Putamen (tissue), 1 donor: ENCODE data around the gene PLRG1.

Source experiments
- DNase-seq: peaks from one replicate; pipeline ENCODE4 v3.0.0-alpha.2; 2016; ENCODE audit warnings: low spot score

The PLRG1 gene

GRCh38 chr4:154573190-154573870 lies 23.1 kb upstream of the PLRG1 start:
- DNase-seq = no peak

DNA sequence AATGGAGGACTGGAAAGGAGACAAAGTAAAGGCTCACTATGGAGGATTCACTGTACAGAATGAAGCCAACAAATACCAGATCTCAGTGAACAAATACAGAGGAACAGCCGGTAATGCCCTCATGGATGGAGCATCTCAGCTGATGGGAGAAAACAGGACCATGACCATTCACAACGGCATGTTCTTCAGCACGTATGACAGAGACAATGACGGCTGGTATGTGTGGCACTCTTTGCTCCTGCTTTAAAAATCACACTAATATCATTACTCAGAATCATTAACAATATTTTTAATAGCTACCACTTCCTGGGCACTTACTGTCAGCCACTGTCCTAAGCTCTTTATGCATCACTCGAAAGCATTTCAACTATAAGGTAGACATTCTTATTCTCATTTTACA lies 19.4 kb upstream of the PLRG1 start:
- DNase-seq = no peak

DNA sequence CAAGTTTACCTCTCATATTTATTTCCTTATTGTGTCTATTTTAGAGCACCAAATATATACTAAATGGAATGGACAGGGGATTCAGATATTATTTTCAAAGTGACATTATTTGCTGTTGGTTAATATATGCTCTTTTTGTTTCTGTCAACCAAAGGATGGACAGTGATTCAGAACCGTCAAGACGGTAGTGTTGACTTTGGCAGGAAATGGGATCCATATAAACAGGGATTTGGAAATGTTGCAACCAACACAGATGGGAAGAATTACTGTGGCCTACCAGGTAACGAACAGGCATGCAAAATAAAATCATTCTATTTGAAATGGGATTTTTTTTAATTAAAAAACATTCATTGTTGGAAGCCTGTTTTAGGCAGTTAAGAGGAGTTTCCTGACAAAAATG lies 18.8 kb upstream of the PLRG1 start:
- no peak for DNase-seq

- no peak for DNase-seq
Observed at GRCh38 chr4:154566639-154567204, 16.5 kb upstream of the PLRG1 start.

- no peak for DNase-seq
Observed at GRCh38 chr4:154565704-154566103, 15.5 kb upstream of the PLRG1 start.

DNA sequence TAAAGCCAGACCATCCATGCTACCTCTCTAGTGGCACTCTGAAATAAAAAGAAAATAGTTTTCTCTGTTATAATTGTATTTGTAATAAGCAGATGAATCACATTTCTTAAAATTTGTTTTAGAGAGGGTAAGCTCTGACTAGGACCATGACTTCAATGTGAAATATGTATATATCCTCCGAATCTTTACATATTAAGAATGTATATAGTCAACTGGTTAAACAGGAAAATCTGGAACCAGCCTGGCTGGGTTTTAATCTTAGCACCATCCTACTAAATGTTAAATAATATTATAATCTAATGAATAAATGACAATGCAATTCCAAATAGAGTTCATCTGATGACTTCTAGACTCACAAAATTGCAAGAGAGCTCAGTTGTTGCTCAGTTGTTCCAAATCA lies 14.1 kb upstream of the PLRG1 start:
- DNase-seq = no peak

GRCh38 chr4:154562697-154563254 lies 12.6 kb upstream of the PLRG1 start, which contains the start of gene FGB:
Gene FGB (plus strand): TSS chr4:154563011. CDS start chr4:154563019, 8 bp downstream.
- no peak for DNase-seq

DNA sequence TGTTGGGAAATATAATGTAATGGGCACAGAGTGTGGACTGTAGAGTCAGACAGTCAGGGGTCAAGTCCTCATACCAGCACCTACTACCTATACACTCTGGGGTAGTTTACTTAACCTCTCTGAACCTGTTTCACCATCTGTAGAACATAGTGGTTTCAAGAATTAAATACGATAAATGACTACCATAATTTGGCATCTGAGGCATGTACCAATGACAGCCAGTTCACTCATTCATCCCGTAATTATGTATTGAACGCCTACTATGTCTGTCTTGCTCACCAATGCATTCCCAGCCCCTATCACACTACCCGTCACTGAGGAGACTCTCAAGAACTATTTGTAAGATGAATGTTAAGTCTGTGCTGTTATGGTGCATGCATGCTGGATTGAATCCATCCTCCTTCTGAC lies 10.6 kb upstream of the PLRG1 start:
- no peak for DNase-seq

- no peak for DNase-seq
Observed at GRCh38 chr4:154560419-154560801, 10.2 kb upstream of the PLRG1 start.

- peak; percentile 23 for DNase-seq
Observed at GRCh38 chr4:154559494-154560418, 9.6 kb upstream of the PLRG1 start.

- no peak for DNase-seq
Observed at GRCh38 chr4:154559141-154559493, 8.9 kb upstream of the PLRG1 start.

DNA sequence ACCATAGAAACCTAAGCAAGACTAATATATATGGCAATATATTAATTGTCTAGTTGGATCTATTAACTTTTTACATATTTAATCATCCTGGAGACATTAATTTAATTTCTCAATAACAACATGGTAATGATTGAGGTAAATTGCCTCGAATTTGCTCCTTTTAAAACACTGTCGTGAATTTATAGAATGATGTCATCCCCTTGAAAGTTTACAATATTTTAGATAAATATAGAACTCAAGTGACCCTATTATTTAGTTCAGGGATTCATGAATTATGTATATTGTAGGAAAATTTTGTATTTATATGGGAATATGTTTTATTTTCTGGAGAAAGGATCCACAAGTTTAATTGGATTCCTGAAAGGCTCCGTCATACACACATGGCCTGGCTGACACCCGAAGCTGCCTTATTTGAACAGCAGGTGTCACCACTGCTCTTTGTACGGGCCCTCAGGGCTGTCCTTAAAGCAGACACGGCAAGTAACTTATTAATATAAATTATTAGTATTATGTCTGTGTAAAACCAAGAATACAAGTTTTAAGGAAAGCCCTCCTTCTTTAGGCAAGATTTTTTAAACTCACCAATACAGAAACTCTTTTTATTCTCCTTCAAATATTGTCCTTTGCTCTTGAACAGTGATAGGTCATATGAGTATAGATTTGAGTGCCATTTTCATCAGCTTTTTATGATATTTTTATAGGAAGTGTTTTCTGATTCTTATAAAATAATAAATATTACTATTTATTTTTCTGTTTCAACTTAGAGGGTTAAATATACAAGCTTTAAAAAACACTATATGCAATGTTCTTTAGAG lies 1.9 kb upstream of the PLRG1 start:
- DNase-seq = peak; percentile 75

DNA sequence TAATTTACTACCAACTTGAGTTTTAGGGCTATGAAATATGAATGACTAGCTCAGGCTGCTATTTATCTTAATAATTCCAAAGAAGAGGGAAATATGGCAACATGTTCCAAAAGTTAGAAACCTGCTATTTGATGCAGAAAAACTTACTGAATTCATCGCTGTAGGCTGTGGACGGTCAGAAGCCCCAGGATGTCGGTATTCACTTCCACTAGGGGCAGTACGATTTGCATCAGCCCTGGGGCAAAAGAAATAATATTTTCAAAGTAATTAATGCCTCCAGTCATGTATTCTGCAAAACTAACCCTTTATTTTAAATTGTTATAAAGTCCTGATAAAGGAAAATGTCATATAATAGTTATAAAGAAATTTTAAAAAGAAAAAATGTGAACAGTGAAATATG lies 4.5 kb downstream of the PLRG1 start:
- DNase-seq = no peak

DNA sequence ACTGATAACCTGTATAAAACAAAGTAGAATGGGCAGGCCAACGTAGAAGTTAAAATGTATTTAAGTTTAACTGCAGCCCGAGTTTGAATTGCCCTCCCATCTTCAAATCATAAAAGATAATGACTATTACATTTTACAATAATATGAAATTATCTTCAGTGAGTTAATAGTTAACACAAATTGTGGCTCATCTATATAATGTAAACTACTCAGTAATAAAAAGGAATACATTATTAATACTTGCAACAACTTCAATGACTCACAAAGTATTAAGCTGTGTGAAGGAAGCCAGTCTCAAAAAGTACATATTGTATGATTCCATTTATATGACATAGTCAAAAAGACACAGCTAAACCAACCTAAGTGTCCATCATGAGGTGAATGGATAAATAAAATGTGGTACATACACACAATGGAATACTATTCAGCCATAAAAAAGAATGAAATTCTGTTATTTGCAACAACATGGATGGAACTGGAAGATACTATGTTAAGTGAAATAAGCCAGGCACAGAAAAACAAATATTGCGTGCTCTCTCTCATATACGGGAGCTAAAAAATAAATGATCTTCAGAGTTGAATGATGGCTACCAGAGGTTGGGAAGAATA lies 7.8 kb downstream of the PLRG1 start:
- DNase-seq = no peak

GRCh38 chr4:154534296-154534695 lies 15.9 kb downstream of the PLRG1 start:
- DNase-seq = no peak

DNA sequence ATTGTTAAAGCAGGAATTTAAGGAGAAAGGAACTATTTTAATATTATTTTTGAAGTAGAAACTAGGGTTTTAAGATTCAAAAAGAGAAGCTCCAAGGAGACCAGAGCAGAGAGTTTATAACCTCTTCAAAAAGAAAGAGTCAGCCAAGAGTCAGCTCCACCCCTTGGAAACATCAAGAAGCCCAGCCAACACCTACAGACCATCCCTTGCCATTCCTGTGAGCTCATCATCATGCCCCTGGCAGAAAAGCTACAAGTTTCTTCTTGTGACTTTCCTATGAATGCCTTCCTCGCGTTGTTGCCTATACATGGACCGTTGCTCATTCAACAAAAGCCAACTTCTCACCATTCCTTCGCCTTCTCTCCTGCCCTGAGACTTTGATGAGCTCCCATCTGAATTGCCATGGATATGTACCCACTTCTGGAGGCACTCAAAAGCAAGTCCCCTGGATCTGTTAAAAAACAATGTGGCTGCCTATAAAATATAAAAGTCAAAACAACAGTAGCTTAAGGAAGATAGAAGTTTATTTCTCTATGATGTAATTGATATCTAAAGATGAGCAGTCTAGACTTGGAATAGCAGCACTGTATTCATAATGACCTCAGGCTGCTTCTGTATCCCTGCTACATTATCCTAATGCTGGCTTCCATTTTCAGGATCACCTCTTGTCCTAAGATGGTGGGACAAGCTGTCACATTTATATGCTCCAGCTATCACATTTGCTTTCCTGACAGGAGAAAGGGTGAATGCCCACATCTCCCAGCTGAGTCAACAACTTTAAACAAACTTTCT lies 20.3 kb downstream of the PLRG1 start:
- no peak for DNase-seq

DNA sequence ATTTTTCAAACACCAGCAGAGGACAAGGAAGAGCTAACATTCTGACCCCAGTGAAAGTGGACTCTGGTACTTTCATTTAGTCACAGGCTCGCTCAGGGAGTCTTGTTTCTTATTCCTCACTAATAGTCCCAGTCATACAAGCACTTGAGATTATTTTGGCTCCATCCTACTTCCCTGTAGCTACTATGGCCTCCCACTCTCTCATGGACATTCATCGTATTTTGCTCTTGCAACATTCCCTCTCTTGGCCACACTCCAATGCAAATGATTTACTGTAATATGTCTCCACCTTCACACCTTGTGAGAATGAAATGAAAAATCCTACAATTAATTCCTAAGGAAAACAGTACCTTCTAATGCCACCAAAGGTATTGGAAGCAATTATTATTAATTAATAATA lies 21.3 kb downstream of the PLRG1 start:
- DNase-seq = no peak

DNA sequence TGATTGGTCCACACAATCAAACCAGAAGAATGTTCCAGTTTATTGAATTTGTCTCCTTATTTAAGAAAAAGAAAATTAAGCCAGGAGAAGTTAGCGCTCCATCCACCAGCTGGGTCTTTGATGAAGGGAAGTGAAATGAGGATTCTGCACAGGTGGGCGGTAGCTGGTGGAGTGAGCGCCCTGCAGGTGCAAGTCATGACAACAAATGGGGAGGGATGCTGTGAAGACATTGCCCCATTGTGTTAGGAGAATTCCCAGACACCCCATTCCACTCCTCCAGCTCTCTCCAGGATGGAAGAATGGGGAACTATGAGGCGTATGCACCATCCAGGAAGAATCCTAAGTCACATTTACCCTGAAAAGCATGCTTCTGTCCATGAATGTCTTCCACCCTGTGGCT lies 22.9 kb downstream of the PLRG1 start:
- no peak for DNase-seq

GRCh38 chr4:154526151-154526550 lies 24.0 kb downstream of the PLRG1 start:
- no peak for DNase-seq

DNA sequence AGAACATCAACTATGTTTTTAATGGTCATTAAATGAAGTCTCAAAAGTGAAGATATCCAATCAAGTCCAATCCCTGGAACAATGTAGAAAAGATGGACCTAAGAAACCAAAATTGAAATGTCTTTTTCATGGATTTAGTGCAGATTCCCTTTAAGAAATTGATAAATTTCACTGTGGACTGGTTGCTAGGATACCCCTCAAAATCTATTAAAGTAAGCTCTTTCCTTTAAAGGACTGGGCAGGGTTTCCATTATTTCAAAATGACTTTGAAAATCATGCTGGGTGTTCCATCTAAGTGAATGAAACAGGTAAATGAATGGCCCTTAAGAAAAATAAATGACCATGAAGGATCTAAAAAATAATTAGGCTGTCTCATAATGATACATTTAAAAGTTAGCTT lies 28.6 kb downstream of the PLRG1 start:
- no peak for DNase-seq

DNA sequence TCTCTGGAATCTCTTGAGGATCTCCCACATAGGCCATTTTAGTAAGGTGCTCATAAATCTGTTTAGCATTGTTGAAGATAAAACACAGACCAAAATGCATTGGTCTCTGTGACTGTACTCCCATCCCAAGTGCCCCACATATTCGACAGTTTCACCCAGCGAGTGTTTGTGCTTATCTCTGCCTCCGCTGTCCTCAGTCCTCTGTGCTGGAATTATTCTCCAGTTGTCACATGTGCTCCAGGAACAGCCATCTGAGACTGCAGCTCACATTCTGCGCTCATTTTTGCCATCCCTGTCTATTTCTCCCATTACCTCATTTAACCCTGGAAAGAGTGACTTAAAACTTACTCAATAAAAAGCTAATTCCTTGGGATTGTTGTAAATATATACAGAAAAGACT lies 31.0 kb downstream of the PLRG1 start:
- no peak for DNase-seq
